AG08395 (cell line): ENCODE results near the gene MAPK1IP1L.

Experiments used
- DNase-seq: peaks from one replicate; pipeline ENCODE4 v3.0.0; 2012; ENCODE audit warnings: mixed read lengths, low spot score

Gene MAPK1IP1L

DNA sequence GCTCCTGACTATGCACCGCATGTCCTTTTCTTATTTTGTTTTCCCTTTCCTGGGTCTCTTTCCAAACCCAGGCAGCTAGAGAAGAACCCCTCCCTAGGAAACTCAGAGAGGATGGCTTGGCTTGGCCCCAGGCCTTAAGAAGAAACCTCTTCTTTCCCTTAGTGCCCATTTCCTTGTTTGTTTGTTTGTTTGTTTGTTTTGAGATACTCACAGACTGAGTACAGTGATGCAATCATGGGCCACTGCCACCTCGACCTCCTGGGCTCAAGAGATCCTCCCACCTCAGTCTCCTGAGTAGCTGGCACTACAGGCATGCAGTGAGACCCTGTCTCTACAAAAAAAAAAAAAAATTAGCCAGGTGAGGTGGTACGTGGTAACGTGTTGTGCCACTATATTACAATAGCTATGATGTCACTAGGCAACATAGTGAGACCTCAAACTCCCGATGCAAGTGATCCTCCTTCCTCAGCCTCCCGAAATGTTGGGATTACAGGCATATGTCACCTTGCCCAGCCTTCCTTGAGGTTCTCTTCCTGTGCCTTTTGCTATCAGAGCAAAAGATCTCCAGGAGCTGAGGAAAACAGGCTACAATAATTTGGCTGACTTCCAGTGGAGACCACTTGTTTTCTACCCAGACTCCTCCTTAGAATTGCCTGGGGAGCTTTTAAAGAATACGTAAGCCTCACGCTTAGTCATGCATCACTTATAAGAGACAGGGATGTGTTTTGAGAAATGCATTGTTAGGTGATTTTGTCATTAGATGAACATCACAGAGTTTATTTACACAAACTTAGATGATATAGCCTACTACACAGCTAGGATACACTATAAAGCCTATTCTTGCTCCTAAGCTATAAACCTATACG is 43.1 kb downstream of the MAPK1IP1L start:
- no peak for DNase-seq

DNA sequence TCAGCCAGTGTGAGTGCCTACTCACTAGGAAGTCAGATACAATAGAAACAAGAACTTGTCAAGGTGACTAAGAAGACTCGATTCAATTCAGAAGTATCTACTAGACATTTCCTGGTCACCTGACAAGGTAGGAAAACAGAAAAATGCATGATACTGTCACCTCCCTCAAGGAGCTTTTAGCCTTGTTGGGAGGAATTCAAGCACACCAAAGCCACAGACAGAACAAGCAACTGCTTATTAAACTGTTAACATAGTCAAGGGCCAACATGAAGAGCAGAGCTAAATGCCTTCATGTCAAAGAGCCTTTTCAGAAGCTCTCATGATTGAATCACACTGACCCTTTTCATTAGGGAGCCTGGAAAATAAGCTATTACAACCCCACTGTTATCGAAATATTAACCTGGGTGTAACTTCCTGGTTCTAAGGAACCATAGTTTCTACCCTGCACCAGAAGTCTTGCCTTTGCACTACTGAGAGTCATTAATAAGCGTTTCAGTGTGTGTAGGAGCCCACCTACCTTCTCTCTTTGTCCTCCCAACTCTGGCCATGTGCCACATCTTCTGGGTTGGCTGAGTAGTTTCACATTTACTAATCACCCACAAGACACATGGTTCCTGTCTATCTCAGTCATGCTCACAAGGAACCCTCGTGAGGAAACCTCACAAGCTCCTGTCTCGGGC is 46.6 kb downstream of the MAPK1IP1L start:
- no peak for DNase-seq

DNA sequence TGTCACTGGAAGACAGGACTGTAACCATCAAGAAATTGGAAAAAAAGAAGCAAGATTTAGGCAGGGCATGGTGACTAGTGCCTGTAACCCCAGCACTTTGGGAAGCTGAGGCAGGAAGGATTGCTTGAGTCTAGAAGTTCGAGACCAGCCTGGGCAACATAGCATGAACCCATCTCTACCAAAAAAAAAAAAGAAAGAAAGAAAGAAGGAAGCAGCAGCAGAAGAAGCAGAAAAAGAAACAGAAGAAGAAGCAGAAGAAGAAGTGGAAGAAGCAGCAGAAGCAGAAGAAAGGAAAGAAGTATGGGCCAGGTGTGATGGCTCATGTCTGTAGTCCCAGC is 47.1 kb downstream of the MAPK1IP1L start:
- DNase-seq, result no peak

DNA sequence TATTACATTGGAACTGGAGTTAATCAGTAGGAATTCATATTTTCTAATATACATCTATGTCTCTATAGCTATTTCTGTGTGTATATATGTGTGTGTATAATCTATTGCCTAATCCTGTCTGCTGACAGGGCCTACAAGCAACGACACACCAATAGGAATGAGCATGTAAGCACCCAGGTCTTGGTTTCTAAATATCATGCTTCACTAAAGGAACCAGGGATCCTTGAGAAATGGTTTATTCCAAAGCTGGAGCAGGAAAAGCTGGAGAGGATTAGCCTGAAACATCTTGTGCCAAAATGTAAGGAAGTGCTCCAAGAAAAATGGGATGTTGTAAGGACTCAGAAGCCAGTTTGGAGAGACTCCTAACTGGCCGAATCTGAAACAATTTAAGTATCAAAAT is 48.3 kb downstream of the MAPK1IP1L start:
- DNase-seq, result peak; percentile 17

DNA sequence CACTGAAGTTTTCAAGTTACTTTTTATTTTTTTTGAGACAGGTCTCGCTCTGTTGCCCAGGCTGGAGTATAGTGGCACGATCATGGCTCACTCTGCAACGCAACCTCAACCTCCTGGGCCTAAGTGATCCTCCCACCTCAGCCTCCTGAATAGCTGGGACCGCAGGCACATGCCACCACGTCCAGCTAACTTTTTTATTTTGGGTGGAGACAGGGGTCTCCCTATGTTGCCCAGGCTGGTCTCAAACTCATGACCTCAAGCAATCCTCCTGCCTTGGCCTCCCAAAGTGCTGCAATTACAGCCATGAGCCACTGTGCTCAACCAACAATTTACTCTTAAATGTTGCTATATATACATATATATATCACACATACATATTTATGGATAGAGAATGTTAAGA is 50.3 kb downstream of the MAPK1IP1L start:
- no peak for DNase-seq

DNA sequence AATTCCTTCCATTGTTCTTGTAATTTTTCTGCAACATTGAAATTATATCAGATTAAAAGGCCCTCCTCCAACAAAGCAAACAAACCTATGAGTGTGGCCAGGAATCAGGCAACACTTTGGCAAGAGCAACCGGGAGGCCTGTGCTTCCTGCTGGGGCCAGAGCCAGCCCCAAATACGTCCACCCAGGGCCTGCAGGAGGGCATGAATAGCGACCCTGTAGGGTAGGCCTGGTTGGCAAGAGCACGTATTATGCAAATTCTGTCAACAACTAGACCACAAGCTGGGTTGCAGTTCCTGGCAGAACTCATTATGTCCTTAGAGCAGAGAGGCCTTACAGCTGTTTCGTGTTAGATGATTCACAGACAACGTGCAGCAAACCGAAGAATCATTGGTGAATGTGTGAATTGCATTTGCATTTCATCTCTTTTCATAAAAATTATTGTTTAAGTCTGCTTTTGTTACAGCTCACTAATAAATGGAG is 50.7 kb downstream of the MAPK1IP1L start:
- DNase-seq, result peak; percentile 95

DNA sequence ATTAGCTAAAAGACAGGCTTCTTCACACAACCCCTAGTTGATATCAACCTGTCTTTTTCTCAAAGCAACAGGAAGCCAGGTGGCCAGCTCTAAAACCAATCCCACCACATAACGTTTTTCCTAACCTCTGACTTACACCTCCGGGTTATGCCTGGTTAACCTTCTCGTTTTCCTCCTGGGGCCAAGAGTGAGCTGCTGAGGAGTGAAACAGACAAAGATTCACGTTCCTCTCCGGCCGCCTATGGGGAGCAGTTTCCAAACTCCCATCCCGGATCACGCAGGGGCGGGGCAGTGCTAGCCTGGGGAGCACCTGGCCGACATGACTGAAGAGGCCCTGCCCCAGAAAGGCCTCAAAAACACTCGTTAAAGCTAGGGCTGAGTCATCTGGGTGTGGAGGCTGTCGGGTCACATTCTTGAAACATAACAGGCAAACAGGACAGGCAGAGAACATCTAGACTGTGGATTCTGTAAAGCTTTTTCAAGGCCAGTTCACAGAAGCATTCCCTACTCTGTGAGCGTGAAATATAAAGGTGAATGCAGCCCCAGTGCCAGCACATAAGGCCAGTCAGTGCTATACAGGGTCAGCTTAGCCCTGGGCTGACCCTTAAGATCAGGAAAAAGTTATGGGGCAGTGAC is 51.7 kb downstream of the MAPK1IP1L start:
- DNase-seq, result peak; percentile 82

DNA sequence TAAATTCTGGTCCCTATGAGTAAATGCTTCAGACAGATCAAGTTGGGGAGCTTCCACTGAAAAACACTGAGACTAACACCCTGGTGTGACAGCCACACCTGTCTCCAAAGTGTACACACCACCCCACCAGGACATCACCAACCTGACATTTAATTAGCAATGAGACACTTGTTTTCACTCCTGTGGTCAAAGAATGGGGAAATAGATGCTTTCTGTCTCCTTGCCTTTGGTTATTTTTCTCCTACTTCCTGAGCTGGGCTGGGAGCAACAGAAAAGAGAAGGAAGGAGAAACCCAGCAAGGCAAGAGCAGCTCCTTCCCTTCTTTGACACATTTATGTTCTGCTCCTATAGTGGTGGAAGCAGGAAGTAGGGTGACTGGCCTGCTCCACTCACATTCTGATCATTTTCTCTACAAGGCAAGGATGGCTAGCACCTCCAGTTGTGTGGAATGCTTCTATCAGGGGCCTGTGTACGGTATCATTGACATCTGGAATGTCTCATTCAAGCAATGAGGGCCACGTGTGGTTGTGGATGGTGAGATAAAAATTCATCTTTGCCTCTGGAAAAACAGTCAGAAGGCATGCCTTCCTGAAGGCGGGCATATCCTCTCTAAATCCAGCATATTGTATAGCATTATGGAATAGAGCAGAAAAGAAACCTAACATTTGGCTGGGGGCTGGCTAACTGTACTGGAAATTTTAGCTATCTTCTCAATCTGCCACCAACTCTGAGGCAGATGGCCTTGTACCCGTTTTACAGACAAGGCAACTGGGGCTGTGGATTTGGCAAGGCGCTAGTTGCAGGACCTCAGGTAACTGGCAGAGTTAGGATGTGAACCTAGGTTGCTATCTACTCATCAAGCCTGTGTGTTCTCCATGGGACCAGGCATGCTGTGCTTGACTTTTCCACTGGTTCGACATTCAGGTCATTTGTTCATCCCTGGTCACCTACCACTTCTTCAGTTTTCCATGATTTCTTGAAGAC is 52.8 kb downstream of the MAPK1IP1L start:
- DNase-seq, result no peak

DNA sequence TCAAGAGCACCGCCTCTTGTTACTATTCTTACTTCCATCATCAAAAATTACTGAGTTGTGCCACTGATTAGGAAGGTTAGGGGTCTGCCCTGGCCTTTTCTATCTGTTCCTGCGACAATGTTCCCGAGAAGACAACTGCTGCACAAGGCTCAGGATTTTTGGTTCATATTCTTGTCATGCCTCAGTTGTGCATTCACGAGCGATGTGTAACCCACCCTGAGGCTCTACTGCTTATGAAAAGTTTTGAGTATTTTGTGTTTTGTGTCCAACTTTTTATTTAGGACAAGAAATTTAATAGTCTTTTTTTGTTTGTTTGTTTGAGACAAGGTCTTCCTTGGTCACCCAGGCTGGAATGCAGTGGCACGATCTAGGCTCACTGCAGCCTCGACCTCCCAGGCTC is 54.5 kb downstream of the MAPK1IP1L start:
- no peak for DNase-seq

DNA sequence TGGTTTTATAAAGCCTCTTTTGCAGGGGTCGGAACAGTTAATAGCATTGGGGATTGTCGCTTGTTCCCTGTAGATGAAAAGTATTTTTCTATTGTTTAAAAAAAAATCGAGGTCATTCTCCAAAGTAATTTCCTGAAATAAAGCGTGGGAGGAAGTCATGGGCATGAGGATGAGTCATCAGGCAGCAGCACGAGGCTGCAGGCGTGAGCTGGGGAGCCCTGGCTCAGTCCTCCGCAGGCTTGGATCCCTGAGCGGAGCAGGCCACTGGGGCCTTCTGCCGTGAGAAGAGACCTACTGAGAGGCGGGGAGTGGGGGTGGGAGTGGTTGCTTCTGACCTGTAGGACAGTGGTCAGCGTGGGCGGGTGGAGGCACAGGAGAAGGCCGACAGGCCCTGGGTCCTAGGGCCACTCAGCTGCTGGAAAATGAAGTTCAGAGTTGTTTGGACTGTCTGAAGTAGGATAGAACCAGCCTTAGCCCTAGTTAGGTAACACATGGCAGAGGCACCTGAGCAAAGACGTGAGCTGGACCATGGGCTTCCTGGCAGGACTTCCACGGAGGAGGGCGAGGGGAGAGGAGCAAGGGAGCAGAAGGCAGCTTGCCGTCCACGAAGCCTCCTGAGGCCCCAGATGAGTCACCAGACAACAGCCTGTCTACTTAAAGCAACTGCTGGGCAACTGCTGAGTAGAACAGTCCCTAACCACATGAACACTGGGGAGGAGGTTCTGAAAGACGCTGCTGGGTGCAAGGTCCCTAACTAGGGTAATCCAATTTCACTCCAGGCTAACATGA is 56.5 kb downstream of the MAPK1IP1L start:
- DNase-seq, result peak; percentile 97

DNA sequence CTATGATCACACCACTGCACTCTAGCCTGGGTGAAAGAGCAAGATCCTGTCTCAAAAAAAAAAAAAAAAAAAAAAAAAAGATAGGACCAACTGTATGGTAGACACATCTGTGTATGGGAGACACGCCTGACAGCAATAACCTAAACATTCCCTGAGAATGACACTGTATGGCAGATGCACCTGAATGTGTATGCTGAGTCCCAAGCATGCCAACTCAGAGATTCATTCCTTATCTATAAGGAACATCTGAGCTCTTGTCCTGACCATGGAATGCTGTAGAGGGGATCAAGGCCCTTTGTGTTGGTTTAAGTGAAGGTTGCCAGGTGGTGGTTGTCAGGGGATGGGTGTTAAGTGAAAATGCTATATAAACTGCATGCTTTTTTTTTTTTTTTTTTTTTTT is 58.4 kb downstream of the MAPK1IP1L start:
- no peak for DNase-seq

DNA sequence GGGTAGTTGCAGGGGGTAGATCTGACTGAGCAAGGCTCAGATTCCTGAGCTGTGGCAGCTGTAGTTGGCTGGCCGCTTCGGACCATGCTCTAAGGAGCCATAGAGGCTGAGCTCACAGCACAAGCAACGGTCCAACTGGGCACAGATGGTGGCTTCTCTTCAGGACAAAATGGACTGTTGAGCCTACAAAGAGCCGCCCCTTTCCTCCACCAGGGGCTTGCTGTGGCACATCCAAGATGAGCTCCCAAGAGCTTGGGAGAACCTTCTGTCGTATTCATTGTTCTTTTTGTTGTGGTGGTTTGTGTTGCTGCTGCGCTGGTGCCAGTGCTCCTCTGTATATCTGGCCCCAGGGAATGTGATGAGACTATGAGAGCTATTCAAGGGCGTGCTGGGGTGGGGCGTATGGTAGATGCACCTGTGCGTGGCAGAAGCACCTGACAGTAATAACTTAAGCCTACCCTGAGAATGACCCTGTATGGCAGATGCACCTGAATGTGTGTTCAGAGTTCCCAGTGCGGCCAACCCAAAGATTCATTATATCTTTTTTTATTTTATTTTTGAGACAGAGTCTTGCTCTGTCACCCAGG is 59.8 kb downstream of the MAPK1IP1L start:
- no peak for DNase-seq

DNA sequence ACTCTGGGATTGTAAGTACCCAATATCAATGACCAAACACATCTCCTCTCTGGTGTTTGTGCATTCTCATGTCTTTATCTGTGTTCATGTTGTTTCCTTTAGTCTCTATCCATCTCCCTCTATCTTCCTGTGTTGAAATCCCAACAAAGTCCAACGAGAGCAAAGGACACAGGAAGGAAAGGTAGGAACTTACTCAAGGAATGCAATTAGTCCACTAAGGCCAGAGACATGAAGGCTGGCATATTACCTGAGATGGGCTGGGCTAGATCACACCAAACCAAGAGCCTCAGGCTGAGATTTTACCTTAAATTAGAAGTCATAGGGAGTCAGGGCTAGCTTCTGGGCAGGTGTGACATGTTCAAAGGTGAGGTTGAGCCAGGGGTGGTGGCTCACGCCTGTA is 63.3 kb downstream of the MAPK1IP1L start:
- no peak for DNase-seq

DNA sequence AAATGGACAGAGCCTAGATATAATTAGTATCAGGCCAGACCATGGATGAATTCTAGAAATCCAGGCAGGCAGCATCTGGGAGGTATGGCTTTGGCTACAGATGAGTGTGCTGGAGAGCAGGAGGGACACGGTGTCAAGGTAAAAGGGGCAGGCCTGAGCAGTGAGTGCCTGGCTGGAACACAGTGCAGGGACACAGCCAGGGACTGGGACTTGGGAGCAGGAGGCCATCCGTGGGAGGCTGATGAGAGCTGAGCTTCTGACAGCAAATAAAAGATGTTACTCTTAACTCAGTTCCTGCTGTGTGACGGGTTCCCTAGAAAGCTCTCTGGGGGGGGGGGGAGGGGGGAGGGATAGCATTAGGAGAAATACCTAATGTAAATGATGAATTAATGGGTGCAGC is 64.0 kb downstream of the MAPK1IP1L start:
- no peak for DNase-seq

DNA sequence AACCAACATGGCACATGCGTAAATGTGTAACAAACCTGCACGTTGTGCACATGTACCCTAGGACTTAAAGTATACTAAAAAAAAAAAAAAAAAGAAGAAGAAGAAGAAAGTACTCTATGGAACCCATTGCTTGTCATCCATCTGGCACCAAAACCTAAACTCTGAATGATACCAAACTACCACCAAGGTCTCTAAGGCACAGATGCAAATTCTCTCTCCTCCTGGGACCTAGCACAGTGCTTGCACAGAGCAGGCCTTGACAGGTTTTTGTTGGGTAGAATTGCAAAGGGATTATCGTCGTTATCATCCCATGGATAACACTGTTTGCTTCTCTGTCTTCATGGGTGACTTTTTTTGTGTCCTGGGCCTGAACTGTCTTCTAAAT is 64.4 kb downstream of the MAPK1IP1L start:
- no peak for DNase-seq

DNA sequence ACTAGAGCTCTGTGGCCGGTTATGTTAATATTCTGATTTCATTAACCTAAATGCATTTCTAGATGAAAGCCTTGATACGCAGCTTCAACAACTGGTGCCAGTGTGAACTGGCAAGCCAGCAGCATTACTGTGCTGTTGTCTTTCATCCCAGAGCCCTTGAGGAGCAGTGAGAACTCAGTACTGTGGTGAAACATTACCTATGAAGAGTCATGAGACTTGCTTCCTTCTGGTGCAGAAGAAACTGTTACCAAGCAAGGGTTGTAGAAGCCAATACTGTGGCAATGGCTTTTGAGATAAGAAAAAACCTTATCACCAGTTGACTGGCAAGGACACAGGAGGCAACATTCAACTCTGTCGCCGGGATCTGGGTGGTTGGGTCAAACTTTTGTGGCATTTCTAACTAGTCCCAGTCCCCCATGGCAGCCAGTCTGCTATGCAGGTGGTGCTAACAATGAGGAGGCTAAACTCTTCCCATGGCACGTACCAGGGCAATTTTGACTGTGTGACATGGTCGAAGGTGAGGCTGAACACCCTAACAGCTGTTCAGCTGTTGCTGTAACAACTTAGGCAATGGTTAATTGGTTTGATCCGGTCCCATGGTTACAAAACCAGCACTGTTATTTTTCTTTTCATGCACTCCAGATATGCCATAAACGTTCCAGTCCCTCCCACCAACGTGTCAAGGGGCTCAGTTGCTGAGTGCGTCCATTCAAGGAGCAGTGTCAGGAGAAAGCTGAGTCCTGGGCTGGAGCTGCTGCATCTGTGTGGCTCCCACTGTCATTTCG is 65.0 kb downstream of the MAPK1IP1L start:
- no peak for DNase-seq

DNA sequence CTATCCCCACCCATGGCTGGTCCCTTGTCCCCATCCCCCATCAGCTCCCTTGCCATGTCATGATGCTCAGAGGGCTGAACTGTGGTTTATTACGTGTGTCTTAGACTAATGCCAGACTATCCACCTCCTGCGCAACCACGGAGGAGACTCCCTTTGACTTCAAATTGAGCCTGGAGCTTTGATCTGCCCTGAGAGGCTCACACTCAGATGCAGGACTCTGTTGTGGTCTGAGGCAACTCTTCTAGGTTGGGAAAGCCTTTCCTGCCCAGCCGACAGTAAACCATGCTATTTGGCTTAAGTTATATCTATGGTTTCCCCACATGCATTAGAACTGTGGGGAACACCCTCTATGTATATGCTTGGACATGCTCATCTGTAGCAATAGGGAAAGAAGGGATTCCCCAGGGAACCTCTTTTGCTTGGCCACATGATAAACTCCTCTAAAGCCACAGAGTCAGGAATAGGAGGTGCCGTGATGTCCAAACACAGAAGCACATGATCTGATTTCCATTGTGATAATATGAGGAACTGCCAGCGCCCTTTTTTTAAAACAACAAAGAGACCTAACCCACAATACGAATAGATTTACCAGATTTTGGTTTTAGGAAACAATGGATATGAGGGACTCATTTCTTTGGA is 66.5 kb downstream of the MAPK1IP1L start:
- DNase-seq, result no peak

DNA sequence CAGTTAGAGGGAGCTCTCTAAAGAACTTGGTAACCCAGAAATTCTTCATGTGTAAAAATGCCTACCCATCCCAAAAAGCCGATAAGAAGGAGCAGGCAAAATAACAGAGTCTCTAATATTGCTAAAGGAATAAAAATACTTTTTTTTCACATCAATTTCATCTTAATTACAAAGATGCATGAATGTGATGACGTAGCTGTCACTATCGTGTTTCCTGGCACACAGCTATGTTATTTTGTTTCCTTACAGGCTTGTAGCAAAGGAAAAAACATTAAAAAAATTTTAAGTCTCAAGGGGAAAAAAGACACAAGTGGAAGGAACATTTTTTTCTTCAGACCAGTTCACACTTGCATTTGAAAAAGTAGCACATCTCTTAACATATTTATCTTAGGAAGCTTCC is 67.3 kb downstream of the MAPK1IP1L start:
- no peak for DNase-seq
